Astrocyte (in vitro differentiated cells and primary cell): Measurements from ENCODE around the gene NOBOX. TPM values are rescaled to one million over a fixed set of nuclear protein-coding genes. Genes with fewer than 3 reads are reported as not detected.
"Not testable (repeated sequence)": the region's sequence is repeated elsewhere in the genome, so short reads cannot be mapped to it uniquely, and the experiment has no call there.

Source experiments
- DNase-seq: peaks from one replicate; pipeline ENCODE4 v3.0.0-alpha.2; 2010; ENCODE audit warnings: low read depth
- FAIRE-seq: peaks from 2 replicates; lab custom pipeline; 2011; peaks lifted over from hg19 to GRCh38; lab: Jason Lieb, UNC
- H2AFZ ChIP-seq: 2 replicates; pipeline ENCODE4 v1.6.0; 2012; ENCODE audit warnings: low read depth, low read length, inconsistent platforms
- H3K27ac ChIP-seq: 2 replicates; pipeline ENCODE4 v1.5.1; 2011; ENCODE audit warnings: low read depth, low read length, inconsistent platforms
- H3K27me3 ChIP-seq: 2 replicates; pipeline ENCODE4 v1.6.0; 2011; ENCODE audit warnings: low read length, inconsistent platforms; ENCODE audit not compliant: insufficient read depth
- H3K36me3 ChIP-seq: 2 replicates; pipeline ENCODE4 v1.5.1; 2011; ENCODE audit warnings: low read length, inconsistent platforms; ENCODE audit not compliant: insufficient read depth
- H3K4me1 ChIP-seq: 2 replicates; pipeline ENCODE4 v1.5.1; 2011; ENCODE audit warnings: low read length, inconsistent platforms; ENCODE audit not compliant: insufficient read depth
- H3K4me2 ChIP-seq: 2 replicates; pipeline ENCODE4 v1.6.0; 2012; ENCODE audit warnings: low read length, inconsistent platforms
- H3K4me3 ChIP-seq: 2 replicates; pipeline ENCODE4 v1.5.1; 2011; ENCODE audit warnings: low read depth, mild to moderate bottlenecking, low read length, inconsistent platforms; ENCODE audit not compliant: insufficient read depth
- H3K79me2 ChIP-seq: 2 replicates; pipeline ENCODE4 v1.6.0; 2012; ENCODE audit warnings: mild to moderate bottlenecking, low read length, inconsistent platforms; ENCODE audit not compliant: insufficient read depth
- H3K9ac ChIP-seq: 2 replicates; pipeline ENCODE4 v1.6.0; 2012; ENCODE audit warnings: mild to moderate bottlenecking, low read length, inconsistent platforms
- H3K9me3 ChIP-seq: 2 replicates; pipeline ENCODE4 v1.5.1; 2012; ENCODE audit warnings: low read depth, mild to moderate bottlenecking, low read length, inconsistent platforms; ENCODE audit not compliant: insufficient read depth
- H4K20me1 ChIP-seq: 2 replicates; pipeline ENCODE4 v1.6.0; 2012; ENCODE audit warnings: low read length, inconsistent platforms; ENCODE audit not compliant: insufficient read depth
- H3K27ac Mint-ChIP-seq: one replicate; pipeline ENCODE4 v1.8.0; 2021; ENCODE audit warnings: mild to moderate bottlenecking, mixed read lengths; ENCODE audit not compliant: unreplicated experiment
- H3K27me3 Mint-ChIP-seq: one replicate; pipeline ENCODE4 v1.8.0; 2021; ENCODE audit warnings: low read depth, mixed read lengths; ENCODE audit not compliant: unreplicated experiment
- H3K36me3 Mint-ChIP-seq: one replicate; pipeline ENCODE4 v1.8.0; 2021; ENCODE audit warnings: low read depth, mixed read lengths; ENCODE audit not compliant: unreplicated experiment
- H3K4me1 Mint-ChIP-seq: one replicate; pipeline ENCODE4 v1.8.0; 2021; ENCODE audit warnings: low read depth, mixed read lengths; ENCODE audit not compliant: unreplicated experiment
- H3K4me3 Mint-ChIP-seq: one replicate; pipeline ENCODE4 v1.8.0; 2021; ENCODE audit warnings: mild to moderate bottlenecking, moderate library complexity, mixed read lengths; ENCODE audit not compliant: unreplicated experiment
- H3K9me3 Mint-ChIP-seq: one replicate; pipeline ENCODE4 v1.8.0; 2021; ENCODE audit warnings: mild to moderate bottlenecking, mixed read lengths; ENCODE audit not compliant: unreplicated experiment
- CTCF ChIP-seq: IDR thresholded peaks from 2 replicates; pipeline ENCODE4 v1.5.1; 2011; ENCODE audit warnings: low read depth, mild to moderate bottlenecking, inconsistent platforms, low read length, moderate library complexity; ENCODE audit not compliant: insufficient read depth
- EZH2 ChIP-seq: IDR thresholded peaks from 2 replicates; pipeline ENCODE4 v1.6.1; 2012; ENCODE audit warnings: mild to moderate bottlenecking, low read length, inconsistent platforms; ENCODE audit not compliant: insufficient read depth
- total RNA-seq: library from RNA; stranded (reverse); gene quantifications from 2 replicates; pipeline ENCODE4 v1.2.1, GENCODE V29; 2021

NOBOX gene
- total RNA-seq, 1 donor from 2014 or later, result not detected

DNA sequence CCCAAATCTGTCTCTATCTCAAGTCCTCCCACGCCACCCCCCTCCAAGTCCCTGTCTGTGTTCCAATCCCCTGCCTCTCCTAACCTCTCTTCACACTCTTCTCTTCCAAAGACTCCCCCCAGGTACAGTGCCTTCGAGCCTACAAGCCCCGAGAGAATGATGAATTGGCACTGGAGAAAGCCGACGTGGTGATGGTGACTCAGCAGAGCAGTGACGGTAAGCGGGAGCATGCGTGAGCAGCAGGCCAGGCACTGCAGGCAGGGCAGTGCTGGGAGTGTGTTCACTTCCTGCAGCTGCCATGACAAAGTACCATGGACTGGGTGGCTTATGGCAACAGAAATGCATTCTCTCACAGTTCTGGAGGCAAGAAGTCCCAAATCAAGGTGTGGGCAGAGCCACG lies 24.8 kb downstream of the NOBOX start:
- Mint-ChIP-seq H3K27ac (no peak overlapping the region), H3K4me1 (peaks cover 2% of the 10 kb centered on the region), H3K9me3 (no peaks in the 10 kb centered on the region), H3K4me3 (no peak overlapping the region), H3K27me3 (no peaks in the 10 kb centered on the region), H3K36me3 (peaks cover 14% of the 10 kb centered on the region)
- Histone ChIP-seq H3K27me3 (no peaks in the 10 kb centered on the region), H3K36me3 (no peaks in the 10 kb centered on the region), H3K79me2 (no peaks in the 10 kb centered on the region), H3K4me2 (no peak overlapping the region), H4K20me1 (no peaks in the 10 kb centered on the region), H3K4me3 (no peak overlapping the region), H3K9me3 (no peaks in the 10 kb centered on the region), H3K4me1 (no peaks in the 10 kb centered on the region), H2AFZ (peak overlapping the region; percentile 34), H3K9ac (no peak overlapping the region), H3K27ac (no peak overlapping the region)
- DNase-seq (peak; percentile 69), FAIRE-seq (no peak)
- TF ChIP-seq EZH2 (no peak), CTCF (no peak)

DNA sequence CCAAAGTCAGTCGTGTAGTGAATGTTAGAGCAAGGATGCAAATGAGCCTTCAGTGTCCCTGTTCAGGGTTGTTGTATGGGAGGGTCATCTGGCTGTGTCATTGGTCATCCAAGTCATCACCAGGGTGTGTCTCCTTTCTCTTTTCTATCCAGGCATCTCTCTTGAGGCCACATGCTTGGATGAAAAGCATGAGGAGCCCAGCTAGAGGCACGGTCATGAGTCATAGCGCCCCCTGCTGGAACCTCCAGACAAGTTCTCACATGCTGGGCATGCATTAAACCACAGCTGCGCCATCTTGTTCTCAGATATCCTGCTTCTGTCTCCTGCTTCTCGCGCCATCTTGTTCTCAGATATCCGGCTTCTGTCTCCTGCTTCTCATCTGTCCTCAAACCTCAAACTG lies 34.3 kb downstream of the NOBOX start:
- not testable (repeated sequence) for H3K4me2 ChIP-seq, H3K27ac ChIP-seq, H3K27me3 ChIP-seq, H3K9me3 Mint-ChIP-seq, H3K36me3 Mint-ChIP-seq, H3K4me3 Mint-ChIP-seq, H3K4me1 ChIP-seq, H3K36me3 ChIP-seq, H3K9ac ChIP-seq, H3K27ac Mint-ChIP-seq, DNase-seq, H3K27me3 Mint-ChIP-seq, H3K4me1 Mint-ChIP-seq, H2AFZ ChIP-seq, H4K20me1 ChIP-seq, FAIRE-seq, H3K9me3 ChIP-seq, H3K4me3 ChIP-seq, H3K79me2 ChIP-seq

DNA sequence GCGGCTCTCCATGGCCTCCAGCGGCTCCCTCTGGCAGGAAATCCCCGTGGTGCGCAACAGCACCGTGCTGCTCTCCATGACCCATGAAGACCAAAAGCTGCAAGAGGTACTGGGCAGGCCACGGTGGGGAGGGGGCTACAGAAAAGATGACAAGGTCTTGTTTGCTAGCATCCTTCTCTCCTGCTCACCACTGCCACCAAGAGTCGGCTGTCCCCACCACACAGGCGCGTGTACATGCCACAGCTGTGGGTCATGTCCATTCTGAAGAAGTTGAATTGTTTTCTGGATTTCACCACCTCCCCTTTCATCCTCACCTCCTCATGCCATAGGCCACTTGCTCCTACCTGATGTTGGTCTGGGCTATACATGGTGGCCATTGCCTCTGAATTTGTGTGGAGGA lies 36.2 kb downstream of the NOBOX start:
- not testable (repeated sequence) for H4K20me1 ChIP-seq, H3K9me3 ChIP-seq, H3K4me1 Mint-ChIP-seq, H3K4me1 ChIP-seq, H3K4me3 ChIP-seq, H3K9ac ChIP-seq, H3K36me3 Mint-ChIP-seq, H3K4me3 Mint-ChIP-seq, H3K27ac ChIP-seq, H3K79me2 ChIP-seq, DNase-seq, H3K9me3 Mint-ChIP-seq, H2AFZ ChIP-seq, H3K27me3 Mint-ChIP-seq, H3K27ac Mint-ChIP-seq, H3K4me2 ChIP-seq, FAIRE-seq, H3K27me3 ChIP-seq, H3K36me3 ChIP-seq

DNA sequence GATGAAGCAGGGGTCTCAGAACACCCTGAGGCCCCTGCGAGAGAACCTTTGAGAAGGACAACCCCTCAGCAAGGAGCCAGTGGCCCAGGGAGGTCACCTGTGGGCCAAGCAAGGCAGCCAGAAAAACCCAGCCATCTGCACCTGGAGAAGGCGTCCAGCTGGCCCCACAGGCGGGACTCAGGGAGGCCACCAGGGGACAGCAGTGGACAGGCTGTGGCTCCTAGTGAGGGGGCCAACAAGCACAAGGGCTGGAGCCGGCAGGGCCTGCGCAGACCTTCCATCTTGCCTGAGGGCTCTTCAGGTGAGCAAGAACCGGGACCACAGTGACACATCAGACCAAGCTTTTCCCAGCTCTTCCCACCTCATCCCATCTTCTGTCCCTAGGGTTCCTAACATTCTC lies 38.0 kb downstream of the NOBOX start:
- not testable (repeated sequence) for FAIRE-seq, H3K9ac ChIP-seq, H3K4me2 ChIP-seq, H3K27me3 Mint-ChIP-seq, H3K9me3 ChIP-seq, H4K20me1 ChIP-seq, H3K36me3 ChIP-seq, H3K4me1 Mint-ChIP-seq, H3K27ac Mint-ChIP-seq, H2AFZ ChIP-seq, H3K36me3 Mint-ChIP-seq, H3K27ac ChIP-seq, H3K4me3 Mint-ChIP-seq, H3K4me1 ChIP-seq, H3K4me3 ChIP-seq, DNase-seq, H3K79me2 ChIP-seq, H3K9me3 Mint-ChIP-seq, H3K27me3 ChIP-seq

GRCh38 chr7:144362061-144362460 lies 41.4 kb downstream of the NOBOX start:
- not testable (repeated sequence) for H3K79me2 ChIP-seq, H3K36me3 Mint-ChIP-seq, FAIRE-seq, DNase-seq, H3K36me3 ChIP-seq, H3K4me3 ChIP-seq, H3K9me3 ChIP-seq, H3K9me3 Mint-ChIP-seq, H3K4me1 Mint-ChIP-seq, H3K9ac ChIP-seq, H3K27ac Mint-ChIP-seq, H3K27me3 Mint-ChIP-seq, H4K20me1 ChIP-seq, H3K4me1 ChIP-seq, H3K4me2 ChIP-seq, H3K4me3 Mint-ChIP-seq, H3K27me3 ChIP-seq, H2AFZ ChIP-seq, H3K27ac ChIP-seq
